Activated CD8-positive, alpha-beta T cell treated with anti-CD3 and anti-CD28 coated beads for 36 hours (primary cell): Measurements from ENCODE around the gene CDH15. TPM values are rescaled to one million over a fixed set of nuclear protein-coding genes. Genes with fewer than 3 reads are reported as not detected.

ENCODE experiments used
- ATAC-seq: fragments of 200-7000 bp; cut with Tn5 transposase; one replicate; pipeline ENCODE4 v1.10.0; 2021; ENCODE audit warnings: mild to moderate bottlenecking, moderate library complexity
- CTCF ChIA-PET: fragments of 350-600 bp; sonication (Branson Sonifier 250); formaldehyde crosslinking; loops from one replicate; lab custom pipeline; 2021; ENCODE audit warnings: antibody characterized with exemption; lab: Charles Lee
- POLR2A ChIA-PET: fragments of 350-600 bp; sonication (Branson Sonifier 250); formaldehyde crosslinking; loops from one replicate; lab custom pipeline; 2021; ENCODE audit warnings: antibody characterized with exemption; lab: Charles Lee
- DNase-seq: peaks from one replicate; pipeline ENCODE4 v3.0.0-alpha.2; 2020
- H3K27ac Mint-ChIP-seq: one replicate; pipeline ENCODE4 v1.8.0; 2021; ENCODE audit warnings: mild to moderate bottlenecking, mixed read lengths
- H3K27me3 Mint-ChIP-seq: one replicate; pipeline ENCODE4 v1.8.0; 2021; ENCODE audit warnings: mixed read lengths
- H3K36me3 Mint-ChIP-seq: one replicate; pipeline ENCODE4 v1.8.0; 2021; ENCODE audit warnings: low read depth, mixed read lengths
- H3K4me1 Mint-ChIP-seq: one replicate; pipeline ENCODE4 v1.8.0; 2021; ENCODE audit warnings: low read depth, mixed read lengths
- H3K4me3 Mint-ChIP-seq: one replicate; pipeline ENCODE4 v1.8.0; 2021; ENCODE audit warnings: mild to moderate bottlenecking, moderate library complexity, mixed read lengths
- H3K9me3 Mint-ChIP-seq: one replicate; pipeline ENCODE4 v1.8.0; 2021; ENCODE audit warnings: mixed read lengths
- intact Hi-C: fragments of 100-400 bp; cut with micrococcal nuclease; formaldehyde crosslinking; loops from one replicate; pipeline ENCODE4 v1.10.0; 2022
- total RNA-seq, 2 experiments: library from RNA; stranded (reverse); gene quantifications; one replicate each; pipeline ENCODE4 v1.2.3, GENCODE V29; 2021
- TF ChIP-seq, protein P1 (sequence below): fragments of 200-600 bp; IDR thresholded peaks from one replicate; pipeline ENCODE4 v1.8.0; 2022; ENCODE audit warnings: antibody characterized with exemption, mild to moderate bottlenecking

The CDH15 gene
- total RNA-seq, 2 experiments from 2014 or later: not detected

DNA sequence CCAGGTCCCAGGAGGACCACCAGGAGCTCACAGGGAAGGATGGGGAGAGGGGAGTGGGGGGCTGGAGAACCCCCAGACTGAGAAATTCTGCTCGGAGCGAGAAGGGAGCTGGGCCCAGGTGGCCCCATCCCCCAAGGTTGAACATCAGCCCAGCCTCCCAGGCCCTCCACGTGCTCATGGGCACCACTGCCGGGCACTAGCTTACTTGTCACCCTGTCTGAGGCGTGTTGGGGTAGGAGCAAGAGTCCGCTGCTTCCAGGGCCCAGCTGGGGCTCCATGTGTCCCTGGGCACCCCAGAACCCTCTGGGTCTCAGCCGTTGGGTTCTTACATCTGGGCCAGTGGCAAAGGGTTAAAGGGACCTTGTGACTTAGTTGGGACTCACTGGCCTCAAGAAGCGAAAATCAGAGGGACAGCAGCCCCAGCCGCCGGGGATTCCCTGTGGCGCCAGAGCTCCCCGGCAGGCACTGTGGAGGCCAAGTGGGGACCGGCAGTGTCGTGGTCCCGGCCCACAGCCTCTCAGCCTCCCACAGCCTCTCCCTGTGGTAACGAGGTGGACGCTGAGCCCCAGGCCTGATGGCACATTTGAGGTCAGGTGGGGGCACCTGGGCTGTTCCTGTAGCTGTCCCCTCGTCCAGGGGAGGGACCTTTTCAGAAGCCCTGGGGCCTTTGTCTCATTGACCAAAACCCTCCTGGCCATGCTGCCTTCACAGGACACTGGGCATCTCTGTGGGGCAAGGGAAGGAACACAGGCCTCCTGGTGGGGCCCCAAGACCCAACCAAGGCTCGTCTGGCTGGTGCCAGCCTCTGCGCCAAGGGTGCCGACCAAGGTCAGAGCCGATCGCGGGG is 33.7 kb upstream of the CDH15 start:
- ATAC-seq: no peak
- no peaks in the 10 kb centered on the region for H3K4me1 Mint-ChIP-seq
- ChIA-PET POLR2A (interaction anchor here (0.6 to 1.0 kb wide), 2 partner anchors 10 to 33 kb away, joined by 3 read pairs; no protein-coding TSS in a partner anchor), CTCF (no interaction called here)
- TF ChIP-seq, protein P1, sequence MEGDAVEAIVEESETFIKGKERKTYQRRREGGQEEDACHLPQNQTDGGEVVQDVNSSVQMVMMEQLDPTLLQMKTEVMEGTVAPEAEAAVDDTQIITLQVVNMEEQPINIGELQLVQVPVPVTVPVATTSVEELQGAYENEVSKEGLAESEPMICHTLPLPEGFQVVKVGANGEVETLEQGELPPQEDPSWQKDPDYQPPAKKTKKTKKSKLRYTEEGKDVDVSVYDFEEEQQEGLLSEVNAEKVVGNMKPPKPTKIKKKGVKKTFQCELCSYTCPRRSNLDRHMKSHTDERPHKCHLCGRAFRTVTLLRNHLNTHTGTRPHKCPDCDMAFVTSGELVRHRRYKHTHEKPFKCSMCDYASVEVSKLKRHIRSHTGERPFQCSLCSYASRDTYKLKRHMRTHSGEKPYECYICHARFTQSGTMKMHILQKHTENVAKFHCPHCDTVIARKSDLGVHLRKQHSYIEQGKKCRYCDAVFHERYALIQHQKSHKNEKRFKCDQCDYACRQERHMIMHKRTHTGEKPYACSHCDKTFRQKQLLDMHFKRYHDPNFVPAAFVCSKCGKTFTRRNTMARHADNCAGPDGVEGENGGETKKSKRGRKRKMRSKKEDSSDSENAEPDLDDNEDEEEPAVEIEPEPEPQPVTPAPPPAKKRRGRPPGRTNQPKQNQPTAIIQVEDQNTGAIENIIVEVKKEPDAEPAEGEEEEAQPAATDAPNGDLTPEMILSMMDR: no peak
- H3K36me3 Mint-ChIP-seq: peaks cover 10% of the 10 kb centered on the region
- no peak for DNase-seq
- H3K4me3 Mint-ChIP-seq: no peak overlapping the region
- intact Hi-C loops: no loop called here
- no peaks in the 10 kb centered on the region for H3K9me3 Mint-ChIP-seq
- no peaks in the 10 kb centered on the region for H3K27me3 Mint-ChIP-seq
- no peak overlapping the region for H3K27ac Mint-ChIP-seq

DNA sequence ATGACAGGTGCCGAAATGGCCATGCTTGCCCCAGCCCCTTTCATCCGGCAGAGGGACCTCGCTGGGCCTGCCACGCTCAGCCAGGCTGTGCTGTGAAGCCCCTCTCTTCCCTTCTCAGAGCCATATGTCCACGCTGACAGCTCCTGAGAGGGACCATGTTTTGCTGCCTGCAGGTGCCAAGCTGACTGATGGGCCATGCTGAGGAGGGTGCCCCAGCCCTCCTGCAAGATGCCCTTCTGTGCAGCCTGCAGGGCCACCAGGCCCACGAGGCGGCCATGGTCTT is 33.1 kb upstream of the CDH15 start:
- ATAC-seq: no peak
- intact Hi-C loops: no loop called here
- no peak overlapping the region for H3K27ac Mint-ChIP-seq
- peaks cover 10% of the 10 kb centered on the region for H3K36me3 Mint-ChIP-seq
- H3K27me3 Mint-ChIP-seq: no peaks in the 10 kb centered on the region
- CTCF ChIA-PET: no interaction called here
- POLR2A ChIA-PET: no interaction called here
- TF ChIP-seq, protein P1: no peak
- H3K4me1 Mint-ChIP-seq: no peaks in the 10 kb centered on the region
- no peak for DNase-seq
- H3K9me3 Mint-ChIP-seq: no peaks in the 10 kb centered on the region
- no peak overlapping the region for H3K4me3 Mint-ChIP-seq

DNA sequence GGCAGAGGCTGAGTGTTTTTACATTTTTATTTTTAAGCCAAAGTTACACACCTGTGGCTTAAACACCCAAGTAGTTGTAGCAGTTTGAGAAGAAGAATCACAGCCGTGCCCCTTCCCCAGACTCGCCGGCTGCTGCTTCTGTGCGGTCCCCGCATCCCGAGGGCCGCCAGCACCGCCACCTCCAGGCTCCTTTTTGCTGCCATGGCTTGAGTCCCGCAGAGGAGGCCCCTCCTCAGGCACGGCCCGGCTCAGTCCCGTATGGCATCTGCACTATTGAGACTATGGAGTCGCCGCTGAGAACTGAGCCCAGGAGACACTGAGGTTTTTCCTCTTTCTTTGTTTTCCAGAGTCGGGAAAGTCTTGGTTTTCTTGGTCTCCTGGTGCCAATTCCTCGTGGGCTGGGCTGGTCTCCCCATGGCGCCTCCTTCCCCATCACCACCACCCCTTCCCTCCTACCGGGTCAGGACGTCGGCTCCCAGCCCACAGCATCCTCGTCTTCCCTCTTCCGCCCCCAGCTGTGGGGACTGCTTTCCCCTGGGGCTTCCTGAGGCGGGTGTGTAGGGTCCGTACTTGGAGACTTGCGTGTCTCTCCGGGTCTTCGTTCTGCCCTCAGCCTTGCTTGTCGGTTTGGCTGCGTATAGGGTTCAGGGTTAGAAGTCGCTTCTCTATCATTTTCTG is 32.6 kb upstream of the CDH15 start:
- Mint-ChIP-seq H3K9me3 (no peaks in the 10 kb centered on the region), H3K27ac (no peak overlapping the region), H3K4me3 (no peak overlapping the region), H3K4me1 (no peaks in the 10 kb centered on the region), H3K36me3 (peaks cover 8% of the 10 kb centered on the region), H3K27me3 (no peaks in the 10 kb centered on the region)
- ChIA-PET CTCF (interaction anchor here (1.4 kb wide), 1 partner anchor 9 kb away, joined by 3 read pairs; no protein-coding TSS in a partner anchor), POLR2A (no interaction called here)
- ATAC-seq (no peak), DNase-seq (no peak)
- TF ChIP-seq, protein P1: no peak
- intact Hi-C loops: no loop called here

DNA sequence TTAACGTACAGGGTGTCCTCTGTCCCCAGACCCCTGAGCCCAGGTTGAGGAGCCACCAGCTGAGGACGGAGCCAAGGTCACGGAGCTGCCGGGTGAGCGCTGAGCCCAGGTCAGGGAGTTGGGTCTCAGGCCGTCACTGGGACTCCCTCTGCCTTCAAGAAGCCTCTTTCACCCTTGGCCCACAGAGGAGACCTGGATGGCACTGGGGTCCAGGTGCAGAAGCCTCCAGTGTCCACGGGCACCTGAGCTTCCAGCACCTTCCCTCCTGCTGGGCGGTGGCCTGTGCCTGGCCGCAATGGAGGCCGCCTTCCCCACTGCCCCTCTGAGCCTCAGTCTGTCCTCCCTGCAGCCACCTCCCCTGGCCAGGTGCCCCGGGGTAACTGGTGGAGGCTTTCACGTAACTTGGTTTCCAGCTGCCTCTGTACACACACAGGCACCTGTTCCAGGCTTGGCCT is 31.6 kb upstream of the CDH15 start:
- Mint-ChIP-seq H3K4me1 (no peaks in the 10 kb centered on the region), H3K36me3 (peaks cover 2% of the 10 kb centered on the region), H3K4me3 (no peak overlapping the region), H3K9me3 (no peaks in the 10 kb centered on the region), H3K27me3 (no peaks in the 10 kb centered on the region), H3K27ac (no peak overlapping the region)
- TF ChIP-seq, protein P1: no peak
- ChIA-PET CTCF (interaction anchor here (1.4 kb wide), 1 partner anchor 10 kb away, joined by 3 read pairs; no protein-coding TSS in a partner anchor), POLR2A (no interaction called here)
- DNase-seq (no peak), ATAC-seq (no peak)
- intact Hi-C loops: no loop called here

DNA sequence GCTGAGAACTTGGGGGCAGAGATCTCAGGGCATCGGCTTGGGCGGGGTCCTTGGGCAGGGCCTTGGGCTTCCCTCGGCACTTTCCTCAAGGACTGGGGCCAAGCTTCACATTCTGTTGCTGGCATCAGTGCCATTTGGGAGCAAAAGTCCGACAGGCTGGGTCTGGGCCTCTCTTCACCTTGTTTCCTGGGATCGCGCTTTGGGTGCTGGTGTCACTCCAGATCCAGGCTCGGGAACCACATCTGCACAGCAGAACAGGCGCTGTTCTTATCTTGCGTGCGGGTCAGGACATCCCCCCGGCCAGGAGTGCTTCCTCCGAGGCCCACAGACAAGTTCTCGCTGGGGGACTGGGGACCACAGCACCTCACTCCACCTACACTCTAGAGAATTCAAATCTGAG is 31.1 kb upstream of the CDH15 start:
- Mint-ChIP-seq H3K36me3 (peaks cover 1% of the 10 kb centered on the region), H3K27me3 (no peaks in the 10 kb centered on the region), H3K9me3 (no peaks in the 10 kb centered on the region), H3K27ac (no peak overlapping the region), H3K4me3 (no peak overlapping the region), H3K4me1 (no peaks in the 10 kb centered on the region)
- TF ChIP-seq, protein P1: no peak
- no peak for ATAC-seq
- ChIA-PET POLR2A (no interaction called here), CTCF (interaction anchor here (1.4 kb wide), 1 partner anchor 10 kb away, joined by 3 read pairs; no protein-coding TSS in a partner anchor)
- DNase-seq: no peak
- intact Hi-C loops: no loop called here
